GM21723 (cell line): Measurements from ENCODE around the gene ZNF48.
"Not testable (repeated sequence)": the region's sequence is repeated elsewhere in the genome, so short reads cannot be mapped to it uniquely, and the experiment has no call there.

Experiments
- ATAC-seq: cut with Tn5 transposase; IDR thresholded peaks from one replicate; pipeline ENCODE4 v1.9.1; 2021; ENCODE audit warnings: mild to moderate bottlenecking, moderate library complexity; ENCODE audit not compliant: unreplicated experiment

ZNF48 gene

DNA sequence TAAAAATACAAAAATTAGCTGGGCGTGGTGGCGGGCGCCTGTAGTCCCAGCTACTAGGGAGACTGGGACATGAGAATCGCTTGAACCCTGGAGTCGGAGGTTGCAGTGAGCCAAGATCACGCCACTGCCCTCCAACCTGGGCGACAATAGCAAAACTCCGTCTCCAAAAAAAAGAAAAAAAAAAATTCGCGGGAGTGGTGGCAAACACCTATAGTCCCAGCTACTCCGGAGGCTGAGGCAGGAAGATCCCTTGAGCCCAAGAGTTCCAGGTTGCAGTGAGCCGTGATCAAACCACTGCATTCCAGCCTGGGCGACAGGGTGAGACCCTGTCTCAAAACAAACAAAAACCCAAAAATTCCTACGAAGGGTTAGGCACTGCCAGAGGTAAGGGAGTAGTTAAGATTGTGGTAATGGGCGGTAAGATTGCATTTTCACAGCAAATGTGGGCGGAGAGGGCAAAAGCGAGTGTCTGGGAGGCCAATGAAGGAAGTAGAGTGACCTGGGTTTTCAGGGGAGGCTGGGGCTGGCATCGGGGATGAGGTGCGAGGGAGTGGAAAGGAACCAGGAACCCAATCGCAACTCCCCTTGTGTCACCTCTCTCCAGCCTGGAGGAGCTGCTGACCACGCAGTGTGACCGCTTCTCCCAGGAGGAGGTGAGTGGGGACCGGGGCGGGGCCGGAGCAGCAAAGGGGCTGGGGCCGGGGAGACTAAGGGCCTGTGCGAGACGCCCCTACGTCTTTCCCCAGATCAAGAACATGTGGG lies 18.0 kb upstream of the ZNF48 start:
- ATAC-seq: no peak

- ATAC-seq: no peak
Measured at GRCh38 chr16:30377812-30378235, 17.4 kb upstream of the ZNF48 start.

GRCh38 chr16:30378236-30379157 lies 16.7 kb upstream of the ZNF48 start:
- peak; percentile 80 for ATAC-seq

DNA sequence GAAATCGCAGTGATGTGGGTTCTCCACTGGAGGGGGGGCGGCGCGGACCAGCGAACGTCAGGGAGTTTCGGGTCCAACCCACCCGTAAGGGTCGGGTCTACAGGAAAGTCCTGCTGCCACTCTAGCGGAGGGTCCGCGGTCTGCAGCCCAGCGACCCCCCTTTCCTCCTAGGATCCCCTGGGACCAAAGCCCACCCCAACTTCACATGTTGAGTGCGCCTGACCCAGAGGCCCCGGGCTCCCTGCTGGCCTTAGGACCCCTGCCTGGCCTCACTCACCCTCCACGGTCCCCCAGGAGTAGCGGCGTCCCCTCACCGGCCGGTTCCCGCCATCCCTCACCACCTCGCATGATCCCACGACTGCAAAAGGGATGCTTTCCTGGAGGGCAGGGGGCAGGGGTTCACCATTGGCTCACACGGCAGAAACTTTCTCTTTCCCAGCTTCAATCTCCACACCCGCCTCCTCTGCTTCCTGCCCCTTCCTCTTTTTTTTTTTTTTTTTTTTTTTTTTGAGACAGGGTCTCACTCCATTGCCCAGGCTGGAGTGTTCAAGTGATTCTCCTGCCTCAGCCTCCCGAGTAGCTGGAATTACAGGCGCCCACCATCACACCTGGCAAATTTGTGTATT lies 15.9 kb upstream of the ZNF48 start:
- no peak for ATAC-seq

- ATAC-seq: no peak
Measured at GRCh38 chr16:30380072-30380802, 15.0 kb upstream of the ZNF48 start.

DNA sequence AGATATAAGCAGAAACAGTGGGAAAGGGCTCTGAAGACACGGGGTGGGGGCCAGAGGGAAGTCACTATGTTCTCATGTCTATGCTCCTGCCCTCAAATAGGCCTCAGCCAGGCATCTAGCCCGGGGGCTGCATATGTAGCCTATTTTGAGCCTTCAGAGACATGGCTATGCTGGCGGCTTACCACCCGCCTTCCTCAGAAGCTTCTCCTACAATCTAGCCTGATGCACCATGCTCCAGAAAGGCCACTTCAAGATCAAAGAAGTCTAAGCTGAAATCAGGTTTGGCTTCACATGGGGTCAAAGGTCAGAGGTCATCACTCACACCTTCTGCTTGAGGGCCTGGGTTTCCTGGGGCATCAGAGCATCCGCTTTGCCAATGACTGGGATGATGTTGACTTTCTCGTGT lies 14.4 kb upstream of the ZNF48 start:
- ATAC-seq: no peak

- no peak for ATAC-seq
Measured at GRCh38 chr16:30381291-30382041, 13.8 kb upstream of the ZNF48 start.

- peak; percentile 32 for ATAC-seq
Measured at GRCh38 chr16:30382111-30382881, 12.9 kb upstream of the ZNF48 start, which contains the start of gene SEPTIN1. Gene SEPTIN1 (minus strand): TSS chr16:30382561. CDS start chr16:30382542, 19 bp downstream.

GRCh38 chr16:30383521-30383920 lies 11.7 kb upstream of the ZNF48 start:
- ATAC-seq: no peak

- no peak for ATAC-seq
Measured at GRCh38 chr16:30394592-30395154, 547 bp upstream of the ZNF48 start.

- no peak for ATAC-seq
Measured at GRCh38 chr16:30395992-30396585, 869 bp downstream of the ZNF48 start.

DNA sequence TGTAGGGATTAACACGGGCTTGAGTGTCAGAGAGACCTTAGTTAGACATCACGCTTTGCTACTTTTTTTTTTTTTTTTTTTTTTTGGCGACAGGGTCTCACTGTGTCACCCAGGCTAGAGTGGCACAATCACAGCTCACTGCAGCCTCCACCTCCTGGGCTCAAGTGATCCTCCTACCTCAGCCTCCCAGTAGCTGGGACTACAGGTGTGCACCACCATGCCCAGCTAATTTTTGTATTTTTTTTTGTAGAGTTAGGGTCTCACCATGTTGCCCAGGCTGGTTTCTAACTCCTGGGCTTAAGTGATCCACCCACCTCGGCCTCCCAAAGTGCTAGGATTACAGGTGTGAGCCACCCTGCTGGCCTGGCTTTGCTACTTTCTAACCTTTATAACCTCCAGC lies 1.4 kb downstream of the ZNF48 start:
- ATAC-seq: not testable (repeated sequence)

DNA sequence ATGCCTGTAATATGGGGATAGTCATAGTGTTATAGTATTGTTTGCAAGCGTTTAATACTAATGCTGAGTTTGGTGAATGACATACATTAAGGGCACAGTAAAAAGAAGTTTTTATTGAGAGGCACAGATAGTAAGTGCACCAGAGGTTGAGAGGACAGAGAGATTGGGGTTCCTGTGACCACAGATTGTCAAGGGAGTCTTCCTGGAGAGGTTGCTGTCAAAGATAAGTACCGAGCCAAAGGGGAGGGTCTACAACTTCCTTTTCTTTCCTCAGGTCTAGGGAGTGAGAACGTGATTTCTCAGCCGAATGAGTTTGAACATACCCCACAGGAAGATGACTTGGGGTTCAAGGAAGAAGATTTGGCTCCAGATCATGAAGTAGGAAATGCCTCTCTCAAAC lies 1.8 kb downstream of the ZNF48 start:
- no peak for ATAC-seq

- ATAC-seq: no peak
Measured at GRCh38 chr16:30397776-30398660, 2.8 kb downstream of the ZNF48 start.

- ATAC-seq: no peak
Measured at GRCh38 chr16:30398661-30399434, 3.6 kb downstream of the ZNF48 start.

GRCh38 chr16:30399435-30400186 lies 4.4 kb downstream of the ZNF48 start:
- no peak for ATAC-seq
